WTC11 (cell line): Measurements from ENCODE around the gene WTIP. TPM values are rescaled to one million over a fixed set of nuclear protein-coding genes. Genes with fewer than 3 reads are reported as not detected.

Experiments used
- ATAC-seq: fragments of 200-7000 bp; cut with Tn5 transposase; 2 replicates; pipeline ENCODE4 v1.10.0; 2021; ENCODE audit warnings: mild to moderate bottlenecking, moderate library complexity
- CTCF ChIA-PET: fragments of 300-600 bp; sonication (Branson Sonifier 250); formaldehyde crosslinking; loops from one replicate; lab custom pipeline; 2021; ENCODE audit warnings: antibody characterized with exemption; lab: Charles Lee
- POLR2A ChIA-PET: fragments of 350-600 bp; sonication (Branson Sonifier 250); formaldehyde crosslinking; loops from one replicate; lab custom pipeline; 2021; ENCODE audit warnings: antibody characterized with exemption; lab: Charles Lee
- DNase-seq: peaks from one replicate; pipeline ENCODE4 v3.0.0; 2021; ENCODE audit warnings: low spot score
- H3K27ac Mint-ChIP-seq: 2 replicates; pipeline ENCODE4 v1.8.0; 2021; ENCODE audit warnings: mixed read lengths
- H3K27me3 Mint-ChIP-seq: 2 replicates; pipeline ENCODE4 v1.8.0; 2021; ENCODE audit warnings: low read depth, mild to moderate bottlenecking, moderate library complexity, mixed read lengths
- H3K36me3 Mint-ChIP-seq: 2 replicates; pipeline ENCODE4 v1.8.0; 2021; ENCODE audit warnings: mixed read lengths
- H3K4me1 Mint-ChIP-seq: 2 replicates; pipeline ENCODE4 v1.8.0; 2022; ENCODE audit warnings: mixed read lengths
- H3K4me3 Mint-ChIP-seq: 2 replicates; pipeline ENCODE4 v1.8.0; 2021; ENCODE audit warnings: mild to moderate bottlenecking, moderate library complexity, mixed read lengths
- H3K9me3 Mint-ChIP-seq: 2 replicates; pipeline ENCODE4 v1.8.0; 2021; ENCODE audit warnings: mixed read lengths
- AFF4 ChIP-seq: sonication (generic); formaldehyde crosslinking; IDR thresholded peaks from 2 replicates; pipeline ENCODE4 v1.8.1; 2023; ENCODE audit warnings: mild to moderate bottlenecking, missing genetic modification reagents, borderline replicate concordance
- EMX1 ChIP-seq: fragments of 250-450 bp; sonication (Bioruptor Pico); IDR thresholded peaks from 2 replicates; pipeline ENCODE4 v1.8.0; 2021; ENCODE audit warnings: mild to moderate bottlenecking
- ESRRA ChIP-seq: sonication (generic); formaldehyde crosslinking; IDR thresholded peaks from 2 replicates; pipeline ENCODE4 v1.8.1; 2022; ENCODE audit warnings: mild to moderate bottlenecking, missing genetic modification reagents, borderline replicate concordance
- ETV6 ChIP-seq: sonication (generic); formaldehyde crosslinking; IDR thresholded peaks from 2 replicates; pipeline ENCODE4 v1.8.1; 2022; ENCODE audit warnings: mild to moderate bottlenecking, missing genetic modification reagents
- FOXJ3 ChIP-seq: sonication (generic); formaldehyde crosslinking; IDR thresholded peaks from 2 replicates; pipeline ENCODE4 v1.9.0; 2021; ENCODE audit warnings: missing genetic modification reagents, mild to moderate bottlenecking, borderline replicate concordance
- FOXP1 ChIP-seq: sonication (generic); formaldehyde crosslinking; IDR thresholded peaks from 2 replicates; pipeline ENCODE4 v1.8.0; 2022; ENCODE audit warnings: missing genetic modification reagents, mild to moderate bottlenecking, moderate library complexity, borderline replicate concordance
- GRHL2 ChIP-seq: fragments of 250-450 bp; sonication (Bioruptor Pico); IDR thresholded peaks from 2 replicates; pipeline ENCODE4 v1.8.0; 2022; ENCODE audit warnings: mild to moderate bottlenecking, moderate library complexity; ENCODE audit not compliant: insufficient replicate concordance, severe bottlenecking
- GTF2I ChIP-seq: fragments of 250-450 bp; sonication (Bioruptor Pico); conservative IDR thresholded peaks from 2 replicates; pipeline ENCODE4 v1.4.0; 2021; ENCODE audit warnings: mild to moderate bottlenecking
- IRF2 ChIP-seq: sonication (generic); formaldehyde crosslinking; IDR thresholded peaks from 2 replicates; pipeline ENCODE4 v1.8.0; 2022; ENCODE audit warnings: low read depth, missing genetic modification reagents, borderline replicate concordance
- KAT7 ChIP-seq: sonication (generic); formaldehyde crosslinking; IDR thresholded peaks from 2 replicates; pipeline ENCODE4 v1.8.1; 2023; ENCODE audit warnings: missing genetic modification reagents, mild to moderate bottlenecking, borderline replicate concordance
- MYBL2 ChIP-seq: sonication (generic); formaldehyde crosslinking; IDR thresholded peaks from 2 replicates; pipeline ENCODE4 v1.8.1; 2023; ENCODE audit warnings: mild to moderate bottlenecking, moderate library complexity, missing genetic modification reagents
- NFE2L1 ChIP-seq: sonication (generic); formaldehyde crosslinking; IDR thresholded peaks from 2 replicates; pipeline ENCODE4 v1.8.1; 2023; ENCODE audit warnings: missing genetic modification reagents
- NR3C1 ChIP-seq: sonication (generic); formaldehyde crosslinking; conservative IDR thresholded peaks from 2 replicates; pipeline ENCODE4 v1.8.1; 2023; ENCODE audit warnings: low read depth, mild to moderate bottlenecking, missing genetic modification reagents
- OVOL2 ChIP-seq: fragments of 250-450 bp; sonication (Bioruptor Pico); IDR thresholded peaks from 2 replicates; pipeline ENCODE4 v1.9.0; 2021; ENCODE audit warnings: mild to moderate bottlenecking, borderline replicate concordance
- PREB ChIP-seq: sonication (generic); formaldehyde crosslinking; IDR thresholded peaks from 2 replicates; pipeline ENCODE4 v1.8.1; 2022; ENCODE audit warnings: mild to moderate bottlenecking, missing genetic modification reagents, moderate library complexity, borderline replicate concordance
- RELA ChIP-seq: sonication (generic); formaldehyde crosslinking; IDR thresholded peaks from 2 replicates; pipeline ENCODE4 v1.8.1; 2022; ENCODE audit warnings: missing genetic modification reagents, mild to moderate bottlenecking, borderline replicate concordance
- SMAD4 ChIP-seq: sonication (generic); formaldehyde crosslinking; IDR thresholded peaks from 2 replicates; pipeline ENCODE4 v1.8.0; 2022; ENCODE audit warnings: mild to moderate bottlenecking, missing genetic modification reagents
- STAT6 ChIP-seq: sonication (generic); formaldehyde crosslinking; conservative IDR thresholded peaks from 2 replicates; pipeline ENCODE4 v1.8.1; 2023; ENCODE audit warnings: mild to moderate bottlenecking, low read depth, missing genetic modification reagents, moderate library complexity
- ZNF416 ChIP-seq: fragments of 250-450 bp; sonication (Bioruptor Pico); IDR thresholded peaks from 2 replicates; pipeline ENCODE4 v1.9.0; 2021; ENCODE audit warnings: mild to moderate bottlenecking, inconsistent platforms
- ZNF425 ChIP-seq: fragments of 250-450 bp; sonication (Bioruptor Pico); conservative IDR thresholded peaks from 2 replicates; pipeline ENCODE4 v1.9.0; 2021; ENCODE audit warnings: mild to moderate bottlenecking
- total RNA-seq: library from RNA; stranded (reverse); gene quantifications from 3 replicates; pipeline ENCODE4 v1.2.3, GENCODE V29; 2021

The WTIP gene
- total RNA-seq, 1 experiment from 2014 or later = 14.3 TPM

GRCh38 chr19:34489175-34489574 is 7.6 kb downstream of the WTIP start:
- ChIA-PET CTCF (no interaction called here), POLR2A (no interaction called here)
- no peak overlapping the region for H3K4me3 Mint-ChIP-seq
- ATAC-seq (no peak), DNase-seq (no peak)
- H3K27me3 Mint-ChIP-seq = no peaks in the 10 kb centered on the region; the same call in 1 of the 2 replicates
- peaks cover 5% of the 10 kb centered on the region; the same call in 1 of the 2 replicates for H3K4me1 Mint-ChIP-seq
- TF ChIP-seq PREB (CRISPR knock-in tag) (no peak), FOXP1 (CRISPR knock-in tag) (no peak), NFE2L1 (no peak), ESRRA (CRISPR knock-in tag) (no peak), FOXJ3 (CRISPR knock-in tag) (no peak), SMAD4 (CRISPR knock-in tag) (no peak), GRHL2 (CRISPR knock-in tag) (no peak), RELA (no peak), GTF2I (CRISPR knock-in tag) (no peak), OVOL2 (no peak), AFF4 (CRISPR knock-in tag) (no peak), EMX1 (CRISPR knock-in tag) (no peak), ZNF416 (CRISPR knock-in tag) (no peak), ZNF425 (no peak), MYBL2 (CRISPR knock-in tag) (no peak), NR3C1 (CRISPR knock-in tag) (no peak), ETV6 (CRISPR knock-in tag) (no peak), STAT6 (CRISPR knock-in tag) (no peak), IRF2 (CRISPR knock-in tag) (no peak), KAT7 (CRISPR knock-in tag) (no peak)
- H3K36me3 Mint-ChIP-seq = peaks cover 9% of the 10 kb centered on the region
- H3K27ac Mint-ChIP-seq = no peak overlapping the region
- H3K9me3 Mint-ChIP-seq = no peaks in the 10 kb centered on the region
